HG03520 (cell line): ENCODE measurements around the gene HSF5.
A peak's percentile ranks its signal among the peaks of the same experiment; 100 is the strongest.
"Not testable (repeated sequence)": the region's sequence is repeated elsewhere in the genome, so short reads cannot be mapped to it uniquely, and the experiment has no call there.

Experiments used
- ATAC-seq: cut with Tn5 transposase; IDR thresholded peaks from one replicate; pipeline ENCODE4 v1.9.1; 2021; ENCODE audit warnings: mild to moderate bottlenecking, moderate library complexity; ENCODE audit not compliant: unreplicated experiment

HSF5 gene

GRCh38 chr17:58488428-58488890, 251 bp upstream of the HSF5 start:
- ATAC-seq: no peak

- no peak for ATAC-seq
Measured at GRCh38 chr17:58484600-58484999, 3.6 kb downstream of the HSF5 start.

- ATAC-seq: not testable (repeated sequence)
Measured at GRCh38 chr17:58481798-58482197, 6.4 kb downstream of the HSF5 start.

- ATAC-seq: no peak
Measured at GRCh38 chr17:58480090-58480489, 8.1 kb downstream of the HSF5 start.

GRCh38 chr17:58476812-58477211, 11.4 kb downstream of the HSF5 start:
- no peak for ATAC-seq

GRCh38 chr17:58475985-58476384, 12.2 kb downstream of the HSF5 start:
- no peak for ATAC-seq

- no peak for ATAC-seq
Measured at GRCh38 chr17:58470356-58470755, 17.9 kb downstream of the HSF5 start.

- no peak for ATAC-seq
Measured at GRCh38 chr17:58468944-58469343, 19.3 kb downstream of the HSF5 start.

GRCh38 chr17:58455491-58455890, 32.7 kb downstream of the HSF5 start:
- no peak for ATAC-seq

GRCh38 chr17:58452738-58453137, 35.5 kb downstream of the HSF5 start:
- ATAC-seq: no peak

GRCh38 chr17:58447039-58447975, 40.9 kb downstream of the HSF5 start:
- ATAC-seq: no peak

GRCh38 chr17:58446086-58446485, 42.1 kb downstream of the HSF5 start:
- no peak for ATAC-seq

- ATAC-seq: no peak
Measured at GRCh38 chr17:58436805-58437239, 51.4 kb downstream of the HSF5 start.

GRCh38 chr17:58436245-58436644, 52.0 kb downstream of the HSF5 start:
- no peak for ATAC-seq

- ATAC-seq: no peak
Measured at GRCh38 chr17:58432806-58433573, 55.2 kb downstream of the HSF5 start.

- no peak for ATAC-seq
Measured at GRCh38 chr17:58427807-58428206, 60.4 kb downstream of the HSF5 start.

GRCh38 chr17:58421711-58422110, 66.5 kb downstream of the HSF5 start:
- no peak for ATAC-seq

GRCh38 chr17:58420827-58421226, 67.4 kb downstream of the HSF5 start:
- no peak for ATAC-seq

GRCh38 chr17:58417300-58418092, 70.7 kb downstream of the HSF5 start, which contains the start of gene RNF43:
RNF43 (minus strand) TSS chr17:58417534; CDS start chr17:58415577, 1,957 bp downstream.
- peak; percentile 90 for ATAC-seq

- no peak for ATAC-seq
Measured at GRCh38 chr17:58416937-58417299, 71.3 kb downstream of the HSF5 start.

GRCh38 chr17:58416396-58416795, 71.8 kb downstream of the HSF5 start:
- ATAC-seq: no peak
